Caco-2 (cell line): ENCODE results near the gene ADD3. TPM values are rescaled to one million over a fixed set of nuclear protein-coding genes. Genes with fewer than 3 reads are reported as not detected.

ENCODE experiments used
- BruUV-seq: library from RNA; stranded (reverse); fragments of 400-500 nt; replicated peaks from 2 replicates; lab custom pipeline; 2021; lab: Mats Ljungman, UMichigan
- CTCF ChIA-PET: fragments of 300-600 bp; sonication (Branson Sonifier 250); formaldehyde crosslinking; loops from one replicate; lab custom pipeline; 2022; ENCODE audit warnings: antibody characterized with exemption; lab: Charles Lee
- POLR2A ChIA-PET: fragments of 300-600 bp; sonication (Branson Sonifier 250); formaldehyde crosslinking; loops from one replicate; lab custom pipeline; 2022; ENCODE audit warnings: antibody characterized with exemption; lab: Charles Lee
- DNase-seq, 2 experiments: peaks; one replicate each; pipeline versions ENCODE4 v3.0.0 to v3.0.0-alpha.2; 2020 to 2022
- H3K27me3 ChIP-seq: replicated peaks from 2 replicates; pipeline ENCODE4 v1.6.0; 2011; ENCODE audit warnings: low read length; ENCODE audit not compliant: control insufficient read depth, insufficient read depth
- H3K36me3 ChIP-seq: 2 replicates; pipeline ENCODE4 v1.5.1; 2011; ENCODE audit warnings: low read length; ENCODE audit not compliant: control insufficient read depth, insufficient read depth
- H3K4me1 ChIP-seq: fragments of 250-450 bp; sonication (Bioruptor Pico); 2 replicates; pipeline ENCODE4 v1.5.1; 2020; ENCODE audit warnings: mild to moderate bottlenecking
- H3K4me3 ChIP-seq: 2 replicates; pipeline ENCODE4 v1.5.1; 2011; ENCODE audit warnings: low read depth, mild to moderate bottlenecking, control low read depth, low read length
- H3K9me3 ChIP-seq: fragments of 250-450 bp; sonication (Bioruptor Pico); 2 replicates; pipeline ENCODE4 v1.5.1; 2020; ENCODE audit warnings: mild to moderate bottlenecking, moderate library complexity
- H3K27ac Mint-ChIP-seq: one replicate; pipeline ENCODE4 v1.8.0; 2022; ENCODE audit warnings: mixed read lengths; ENCODE audit not compliant: unreplicated experiment
- H3K27me3 Mint-ChIP-seq: one replicate; pipeline ENCODE4 v1.8.0; 2022; ENCODE audit warnings: mixed read lengths; ENCODE audit not compliant: insufficient read depth, unreplicated experiment
- H3K36me3 Mint-ChIP-seq: one replicate; pipeline ENCODE4 v1.8.0; 2022; ENCODE audit warnings: mild to moderate bottlenecking, mixed read lengths; ENCODE audit not compliant: insufficient read depth, unreplicated experiment
- H3K4me1 Mint-ChIP-seq: one replicate; pipeline ENCODE4 v1.8.0; 2022; ENCODE audit warnings: low read depth, mixed read lengths; ENCODE audit not compliant: unreplicated experiment
- H3K4me3 Mint-ChIP-seq: one replicate; pipeline ENCODE4 v1.8.0; 2022; ENCODE audit warnings: mild to moderate bottlenecking, moderate library complexity, mixed read lengths; ENCODE audit not compliant: unreplicated experiment
- H3K9me3 Mint-ChIP-seq: one replicate; pipeline ENCODE4 v1.8.0; 2022; ENCODE audit warnings: mixed read lengths; ENCODE audit not compliant: unreplicated experiment
- CTCF ChIP-seq, 2 experiments: fragments of 200-600 bp in 1 of 2; IDR thresholded peaks; 1 replicate in 1 of 2; 2 replicates in 1 of 2; pipeline versions ENCODE4 v1.5.1 to v1.8.0; 2011 to 2022; ENCODE audit warnings: antibody characterized with exemption in 1 of 2, control low read depth in 1 of 2, inconsistent platforms in 1 of 2, low read depth in 1 of 2, low read length in 1 of 2, mild to moderate bottlenecking in 1 of 2, moderate library complexity in 1 of 2; ENCODE audit not compliant: insufficient read depth in 1 of 2, severe bottlenecking in 1 of 2, unreplicated experiment in 1 of 2
- intact Hi-C: fragments of 100-400 bp; cut with micrococcal nuclease; formaldehyde crosslinking; loops from one replicate; pipeline ENCODE4 v1.10.0; 2022; ENCODE audit not compliant: unreplicated experiment
- total RNA-seq: library from RNA; stranded (reverse); gene quantifications from 2 replicates; pipeline ENCODE4 v1.2.3, GENCODE V29; 2022

Gene ADD3
- total RNA-seq, 1 experiment from 2014 or later, result 264 TPM

- peak; percentile 67 to 72 for TF ChIP-seq CTCF (IDR thresholded peaks at IDR 0.05; ENCODE audit: insufficient read depth in 1 of 2, low read depth in 1 of 2, low read length in 1 of 2, severe bottlenecking in 1 of 2, unreplicated experiment in 1 of 2)
- ChIA-PET CTCF (interaction anchor here (1.5 to 1.7 kb wide), 3 partner anchors 87 to 144 kb away, joined by 4 to 13 read pairs (median 4); no protein-coding TSS in a partner anchor), POLR2A (no interaction called here)
- Histone ChIP-seq H3K4me3 (no peak overlapping the region), H3K4me1 (no peaks in the 10 kb centered on the region), H3K9me3 (no peaks in the 10 kb centered on the region), H3K27me3 (no peaks in the 10 kb centered on the region), H3K36me3 (no peaks in the 10 kb centered on the region; the same call in 1 of the 2 replicates)
- no peak overlapping the region for H3K4me3 Mint-ChIP-seq
- peaks cover 9% of the 10 kb centered on the region for H3K4me1 Mint-ChIP-seq
- H3K27ac Mint-ChIP-seq, result no peak overlapping the region
- no peaks in the 10 kb centered on the region for H3K27me3 Mint-ChIP-seq
- BruUV-seq, result no TSS peak
- intact Hi-C loops, result loop anchor here (1.0 to 10.0 kb wide), 5 partner anchors 70 to 418 kb away; partner anchors contain the start of gene MXI1
- H3K9me3 Mint-ChIP-seq, result no peaks in the 10 kb centered on the region
- peaks cover 46% of the 10 kb centered on the region for H3K36me3 Mint-ChIP-seq
- peak in 1 of 2 experiments; percentile 64 for DNase-seq
Measured at GRCh38 chr10:110137142-110137545, 129.4 kb downstream of the ADD3 start.

DNA sequence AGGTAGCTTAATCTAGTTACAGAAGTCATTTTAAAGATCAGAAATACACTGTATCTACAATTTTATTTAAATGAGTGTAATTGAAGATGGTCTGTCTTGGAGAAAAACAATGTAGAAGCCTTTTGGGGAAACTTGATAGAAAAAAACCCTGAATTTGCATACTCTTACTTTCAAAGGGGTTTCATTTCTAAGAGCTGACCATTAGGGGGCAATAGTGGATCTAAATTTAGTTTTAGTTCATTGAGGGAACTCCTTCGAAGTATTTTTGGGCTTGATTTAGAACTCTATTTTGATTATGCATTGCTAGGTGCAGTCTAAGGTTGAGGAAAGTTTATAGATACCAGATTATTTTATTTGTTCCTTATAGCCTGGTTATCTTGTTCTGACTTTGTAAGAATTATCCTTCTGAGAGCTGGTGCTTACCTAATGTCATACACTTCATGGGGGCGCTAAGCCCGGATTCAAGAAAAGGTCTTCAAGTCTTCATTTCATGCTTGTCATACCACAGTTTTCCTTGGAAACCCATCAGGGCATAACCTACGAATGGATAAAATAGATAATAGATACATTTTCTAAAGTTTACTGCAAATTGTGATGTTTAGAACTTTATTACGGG, 130.5 kb downstream of the ADD3 start:
- BruUV-seq, result no TSS peak
- Histone ChIP-seq H3K4me1 (no peaks in the 10 kb centered on the region), H3K36me3 (no peaks in the 10 kb centered on the region; the same call in 1 of the 2 replicates), H3K9me3 (no peaks in the 10 kb centered on the region), H3K4me3 (no peak overlapping the region), H3K27me3 (no peaks in the 10 kb centered on the region)
- Mint-ChIP-seq H3K9me3 (no peaks in the 10 kb centered on the region), H3K27me3 (no peaks in the 10 kb centered on the region), H3K4me1 (peaks cover 9% of the 10 kb centered on the region), H3K4me3 (no peak overlapping the region), H3K36me3 (peaks cover 40% of the 10 kb centered on the region), H3K27ac (no peak overlapping the region)
- intact Hi-C loops, result loop anchor here (1.0 to 10.0 kb wide), 3 partner anchors 25 to 416 kb away; no protein-coding TSS in a partner anchor
- TF ChIP-seq CTCF (IDR thresholded peaks at IDR 0.05; ENCODE audit: insufficient read depth in 1 of 2, low read depth in 1 of 2, low read length in 1 of 2, severe bottlenecking in 1 of 2, unreplicated experiment in 1 of 2), result peak; percentile 48 to 63
- ChIA-PET POLR2A (interaction anchor here (0.6 kb wide), 1 partner anchor 72 kb away, joined by 3 read pairs; no protein-coding TSS in a partner anchor), CTCF (interaction anchor here (0.6 to 1.7 kb wide), 13 partner anchors 10 to 145 kb away, joined by 3 to 14 read pairs (median 4); partner anchors contain the start of gene MXI1)
- DNase-seq, result peak in 1 of 2 experiments; percentile 55

DNA sequence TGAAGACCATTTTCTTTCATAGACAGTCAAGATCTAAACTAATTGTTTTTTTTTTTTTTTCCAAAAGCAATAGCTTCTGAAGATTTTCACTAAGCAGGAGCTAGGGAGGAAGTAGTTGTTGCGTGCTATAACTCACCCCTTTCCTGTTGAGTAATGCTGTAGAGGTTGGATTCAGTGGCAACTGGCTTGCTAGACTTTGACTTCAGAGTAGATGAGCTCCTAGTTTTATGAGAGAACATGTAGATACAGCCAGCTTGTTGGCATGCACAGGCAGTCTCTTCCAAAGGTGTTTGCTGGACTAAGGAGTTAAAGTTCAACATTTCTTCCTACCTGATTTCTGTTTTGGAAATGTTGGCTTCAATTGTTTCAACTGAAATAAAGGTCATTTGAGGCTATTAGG, 133.4 kb downstream of the ADD3 start:
- intact Hi-C loops, result no loop called here
- Histone ChIP-seq H3K4me1 (no peaks in the 10 kb centered on the region), H3K9me3 (no peaks in the 10 kb centered on the region), H3K4me3 (no peak overlapping the region), H3K27me3 (no peaks in the 10 kb centered on the region), H3K36me3 (no peaks in the 10 kb centered on the region)
- peaks cover 32% of the 10 kb centered on the region for H3K36me3 Mint-ChIP-seq
- no peak overlapping the region for H3K27ac Mint-ChIP-seq
- CTCF ChIA-PET, result interaction anchor here (0.6 to 1.1 kb wide), 6 partner anchors 11 to 399 kb away, joined by 3 to 7 read pairs (median 3); no protein-coding TSS in a partner anchor
- H3K9me3 Mint-ChIP-seq, result no peaks in the 10 kb centered on the region
- no TSS peak for BruUV-seq
- POLR2A ChIA-PET, result interaction anchor here (0.6 kb wide), 2 partner anchors 9 to 164 kb away, joined by 3 to 5 read pairs; partner anchors contain the start of gene SMNDC1
- no peak for TF ChIP-seq CTCF (IDR thresholded peaks at IDR 0.05; ENCODE audit: insufficient read depth in 1 of 2, low read depth in 1 of 2, low read length in 1 of 2, severe bottlenecking in 1 of 2, unreplicated experiment in 1 of 2)
- no peaks in the 10 kb centered on the region for H3K27me3 Mint-ChIP-seq
- H3K4me3 Mint-ChIP-seq, result no peak overlapping the region
- H3K4me1 Mint-ChIP-seq, result peaks cover 9% of the 10 kb centered on the region
- DNase-seq, result no peak
